ENCODE measurements around the gene MBTPS1. TPM values are rescaled to one million over a fixed set of nuclear protein-coding genes. Genes with fewer than 3 reads are reported as not detected.

Gene MBTPS1
- total RNA-seq, 1 experiment from 2014 or later = 77.9 TPM

DNA sequence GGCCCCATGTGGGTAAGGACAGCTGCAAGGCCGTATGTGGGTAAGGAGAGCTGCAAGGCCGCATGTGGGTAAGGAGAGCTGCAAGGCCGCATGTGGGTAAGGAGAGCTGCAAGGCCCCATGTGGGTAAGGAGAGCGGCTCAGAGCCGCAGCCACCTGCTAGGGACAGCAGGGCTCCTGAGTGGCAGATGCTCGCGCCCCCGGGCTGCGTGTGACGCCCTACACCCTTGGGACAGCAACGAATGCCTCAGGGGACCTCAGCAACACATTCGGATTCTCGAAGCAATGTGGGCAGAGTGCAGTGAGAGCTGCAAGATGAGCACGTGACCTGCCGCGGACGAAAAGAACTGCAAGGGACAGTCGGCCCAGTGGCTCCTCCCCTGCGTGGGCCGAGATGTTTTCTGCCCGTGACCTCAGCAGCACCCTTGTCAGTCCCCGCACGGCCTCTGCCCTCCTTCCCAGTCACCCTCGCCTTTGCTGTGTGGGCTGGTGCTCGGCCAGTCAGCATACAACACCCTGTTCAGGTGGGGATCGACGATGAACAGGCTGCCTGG lies 64.6 kb downstream of the MBTPS1 start:
- no peak for DNase-seq (ENCODE audit: low spot score)

DNA sequence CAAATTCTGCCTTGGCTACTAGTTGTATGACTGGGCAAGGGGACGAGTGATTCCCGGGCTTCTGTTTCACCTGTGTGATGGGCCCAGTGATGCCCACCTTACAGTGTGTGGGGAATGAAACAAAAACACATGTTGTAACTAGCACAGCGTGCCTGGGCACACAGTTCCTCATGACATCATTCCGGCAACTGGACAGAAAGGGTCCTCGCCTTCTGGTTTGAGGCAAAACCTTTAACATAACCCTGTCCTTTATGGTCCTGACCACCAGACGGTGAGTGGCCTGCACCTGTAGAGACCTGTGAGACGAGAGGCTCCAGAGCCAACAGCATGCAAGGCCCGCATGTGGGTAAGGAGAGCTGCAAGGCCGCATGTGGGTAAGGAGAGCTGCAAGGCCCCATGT lies 66.4 kb downstream of the MBTPS1 start:
- DNase-seq (ENCODE audit: low spot score) = no peak

DNA sequence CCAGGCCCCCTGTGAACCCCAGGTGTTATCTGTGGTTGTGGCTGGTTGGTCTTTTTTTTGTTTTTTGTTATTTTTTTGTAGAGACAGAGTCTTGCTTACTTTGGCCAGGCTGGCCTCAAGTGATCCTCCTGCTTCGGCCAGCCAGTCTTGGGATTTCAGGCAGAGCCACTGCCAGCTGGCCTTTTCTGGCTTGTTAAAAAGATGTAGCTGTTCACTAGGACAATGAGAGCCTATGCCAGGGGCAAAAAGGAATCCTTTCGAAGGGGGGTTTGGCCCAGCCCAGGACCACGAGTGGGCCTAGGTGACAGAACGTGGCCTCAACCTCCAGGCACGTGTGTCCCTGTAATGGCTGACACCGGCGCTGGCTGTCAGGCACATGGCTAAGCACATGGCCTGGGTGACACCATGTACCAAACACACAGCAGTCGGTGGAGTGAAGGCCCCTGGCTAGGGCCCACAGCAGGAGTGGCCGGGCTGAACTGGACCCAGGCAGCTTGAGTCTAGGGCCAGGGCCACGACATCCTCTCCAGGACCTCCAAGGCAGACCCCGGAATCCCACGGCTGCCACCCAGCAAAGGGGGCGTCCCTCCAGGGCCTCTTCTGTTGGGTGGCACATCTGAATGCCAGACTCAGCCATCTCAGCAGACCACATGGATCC lies 67.2 kb downstream of the MBTPS1 start:
- no peak for DNase-seq (ENCODE audit: low spot score)

GRCh38 chr16:84048871-84049270 lies 67.9 kb downstream of the MBTPS1 start:
- DNase-seq (ENCODE audit: low spot score) = no peak

DNA sequence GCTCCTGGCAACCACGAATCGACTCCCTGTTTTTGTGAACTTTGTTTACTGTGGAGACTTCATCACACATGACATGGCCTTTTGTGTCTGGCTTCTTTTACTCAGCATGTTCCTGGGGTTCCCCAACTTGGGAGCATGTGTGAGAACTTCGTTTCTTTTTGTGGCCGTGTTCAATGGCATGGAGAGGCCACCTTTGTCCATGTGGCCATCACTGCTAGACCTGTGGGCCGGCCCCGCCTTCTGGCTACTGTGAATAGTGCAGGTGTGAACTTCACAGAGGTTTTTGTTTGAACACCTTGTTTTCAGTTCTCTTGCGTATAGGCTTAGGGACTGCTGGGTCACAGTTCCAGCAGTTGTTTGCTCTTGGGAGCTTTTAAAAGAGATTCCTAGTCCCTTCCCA lies 68.5 kb downstream of the MBTPS1 start:
- DNase-seq (ENCODE audit: low spot score) = no peak

DNA sequence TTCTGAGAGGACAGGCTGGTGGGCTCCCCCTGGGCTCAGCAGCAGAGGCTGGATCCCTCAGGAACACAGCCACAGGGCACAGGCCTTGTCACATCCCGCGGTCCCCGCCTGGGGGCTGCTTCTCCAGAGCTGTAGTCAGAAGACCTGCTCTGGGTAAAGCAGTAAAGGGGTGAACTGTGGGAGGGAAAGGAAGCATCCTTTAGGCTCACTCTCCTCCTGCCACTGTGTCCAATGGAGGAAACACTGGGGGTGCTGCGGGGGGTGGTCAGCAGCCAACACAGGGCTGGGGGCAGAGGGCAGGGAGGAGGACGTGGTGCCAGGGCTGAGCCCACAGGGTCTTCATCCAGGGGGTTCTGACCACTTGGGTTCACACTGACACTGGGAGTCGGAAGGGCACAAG lies 69.1 kb downstream of the MBTPS1 start:
- no peak for DNase-seq (ENCODE audit: low spot score)

DNA sequence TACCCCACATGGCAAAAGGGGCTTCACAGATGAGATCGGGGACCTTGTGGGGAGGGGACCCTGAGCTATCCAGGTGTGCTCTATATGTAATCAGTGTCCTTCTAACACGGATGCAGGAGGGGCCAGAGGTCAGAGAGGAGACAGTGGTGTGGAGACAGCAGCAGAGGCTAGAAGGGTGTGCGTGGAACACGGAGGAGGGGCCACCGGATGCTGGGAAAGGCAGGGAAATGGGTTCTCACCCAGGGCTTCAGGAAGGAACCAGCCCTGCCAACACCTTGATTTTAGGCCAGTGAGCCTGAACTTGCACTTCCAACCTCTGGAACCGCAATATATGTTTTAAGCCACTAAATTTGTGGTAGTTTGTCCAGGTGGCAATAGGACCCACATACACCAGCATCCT lies 69.5 kb downstream of the MBTPS1 start:
- no peak for DNase-seq (ENCODE audit: low spot score)

DNA sequence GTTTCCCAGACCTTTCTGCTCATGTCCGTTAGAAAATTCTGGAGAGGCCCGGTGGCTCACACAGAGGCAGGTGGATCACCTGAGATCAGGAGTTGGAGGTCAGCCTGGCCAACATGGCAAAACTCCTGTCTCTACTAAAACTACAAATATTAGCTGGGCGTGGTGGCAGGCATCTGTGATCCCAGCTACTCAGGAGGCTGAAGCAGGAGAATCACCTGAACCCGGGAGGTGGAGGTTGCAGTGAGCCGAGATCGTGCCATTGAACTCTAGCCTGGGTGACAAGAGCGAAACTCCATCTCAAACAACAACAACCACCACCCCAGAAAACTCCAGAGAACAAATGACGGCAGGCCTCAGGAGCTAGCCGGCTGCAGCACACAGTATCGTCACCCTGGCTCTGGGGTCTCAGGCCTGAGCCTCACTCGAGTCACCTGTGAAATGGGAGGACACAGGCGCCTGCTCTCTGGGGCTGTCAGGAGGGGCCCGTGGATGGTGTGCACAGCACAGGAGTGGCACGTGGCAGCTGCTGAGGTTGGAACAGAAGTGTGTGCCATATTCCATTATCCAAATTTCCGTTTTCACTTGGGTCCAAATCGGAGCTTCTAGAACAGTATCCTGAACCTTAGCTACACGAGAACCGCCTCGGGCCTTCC lies 70.8 kb downstream of the MBTPS1 start:
- DNase-seq (ENCODE audit: low spot score) = no peak

DNA sequence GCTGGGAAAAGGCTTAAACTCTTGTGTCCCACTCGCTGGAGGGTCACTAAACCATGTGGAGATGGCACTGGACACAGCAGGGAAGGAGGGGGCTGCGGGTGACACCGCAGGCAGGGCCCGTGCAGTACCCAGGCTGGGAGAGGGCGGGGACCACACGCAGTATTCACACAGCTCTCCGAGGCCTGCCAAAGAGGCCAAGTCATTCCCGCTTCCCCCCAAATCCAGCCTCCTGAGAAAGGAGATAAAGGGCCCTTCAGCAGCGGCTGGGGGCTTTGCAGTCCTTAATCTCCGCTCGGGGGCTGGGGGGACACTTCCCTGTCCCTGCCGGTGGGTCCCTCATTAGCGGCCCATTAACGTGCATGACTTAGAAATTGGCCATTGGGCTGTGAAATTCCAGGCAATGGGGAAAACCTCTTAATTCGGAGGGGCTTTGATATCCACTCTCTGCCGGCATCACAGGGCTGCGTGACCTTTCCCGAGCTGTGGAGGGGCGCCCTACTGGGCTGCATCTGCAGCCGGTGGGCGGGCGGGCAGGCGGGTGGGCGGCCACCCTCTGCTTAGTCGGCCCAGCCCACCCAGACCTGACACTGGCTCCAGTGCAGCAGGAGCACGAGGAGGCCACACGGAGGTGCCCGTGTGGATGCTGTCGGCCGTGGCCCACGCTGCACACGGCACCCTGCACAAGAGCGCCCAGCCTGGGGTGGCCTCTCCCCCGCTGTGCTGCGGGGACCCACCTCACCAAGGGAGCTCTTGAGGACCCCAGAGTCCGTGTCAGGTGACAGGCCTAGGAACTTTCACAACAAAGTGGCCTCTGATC lies 71.5 kb downstream of the MBTPS1 start:
- no peak for DNase-seq (ENCODE audit: low spot score)

- no peak for DNase-seq (ENCODE audit: low spot score)
These were observed 72.6 kb downstream of the MBTPS1 start for GRCh38 chr16:84044118-84044488.

GRCh38 chr16:84043486-84044117 lies 73.1 kb downstream of the MBTPS1 start:
- no peak for DNase-seq (ENCODE audit: low spot score)

DNA sequence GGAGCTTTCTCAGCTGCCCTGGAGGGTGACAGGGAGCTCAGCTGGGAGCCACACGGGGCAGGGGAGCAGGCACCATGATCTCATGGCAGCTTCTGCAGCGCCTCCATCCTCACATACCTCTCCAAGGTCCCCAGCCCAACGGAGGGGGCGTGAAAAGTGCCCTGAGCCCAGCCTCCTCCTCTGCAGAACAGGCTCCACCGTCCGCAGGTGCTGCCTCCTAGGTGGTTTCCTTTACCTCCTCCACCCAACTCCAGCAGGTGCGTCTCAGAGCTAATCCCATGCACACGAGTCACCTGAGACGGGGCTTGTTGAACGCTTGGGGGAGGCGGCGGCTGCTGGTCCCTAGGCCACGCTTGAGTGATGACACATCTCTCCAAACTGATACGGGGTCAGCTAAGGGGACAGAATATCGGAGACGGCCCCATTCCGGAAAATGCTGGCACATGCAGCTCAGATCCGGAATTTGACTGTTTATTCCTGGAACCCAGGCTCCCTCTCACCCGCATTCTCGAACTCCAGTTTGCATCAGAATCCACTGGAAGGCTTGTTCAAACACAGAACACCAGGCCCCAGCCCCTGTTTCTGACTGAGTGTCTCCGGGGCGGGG lies 73.8 kb downstream of the MBTPS1 start:
- no peak for DNase-seq (ENCODE audit: low spot score)

- no peak for DNase-seq (ENCODE audit: low spot score)
These were observed 74.3 kb downstream of the MBTPS1 start, which contains the start of gene SLC38A8 for GRCh38 chr16:84042308-84042878. Gene SLC38A8, minus strand, starts transcription at chr16:84042795. Its CDS starts 638 bp downstream, at chr16:84042157.

DNA sequence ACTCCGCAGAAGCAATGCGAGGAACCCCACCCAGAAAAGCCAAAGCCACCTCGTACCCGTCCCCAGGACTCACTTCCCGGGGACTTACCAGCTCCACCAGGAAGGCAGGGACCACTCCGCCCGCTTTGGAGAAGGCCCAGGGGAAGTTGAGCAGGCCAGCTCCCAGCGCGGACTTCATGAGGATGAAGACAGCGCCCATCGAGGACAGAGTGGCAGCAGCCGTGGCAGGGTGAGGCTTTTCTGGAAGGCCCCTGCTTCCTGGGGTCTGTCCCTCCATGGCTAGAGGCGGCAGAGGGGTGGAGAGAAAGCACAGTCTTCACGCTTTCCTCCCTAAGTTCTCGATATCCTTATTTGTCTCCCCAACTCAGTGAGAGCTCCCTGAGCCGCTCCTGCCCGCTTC lies 74.9 kb downstream of the MBTPS1 start:
- DNase-seq (ENCODE audit: low spot score) = no peak

GRCh38 chr16:84040823-84041820 lies 75.6 kb downstream of the MBTPS1 start:
- DNase-seq (ENCODE audit: low spot score) = peak; percentile 38

GRCh38 chr16:84040226-84040822 lies 76.4 kb downstream of the MBTPS1 start:
- no peak for DNase-seq (ENCODE audit: low spot score)

- no peak for DNase-seq (ENCODE audit: low spot score)
These were observed 77.0 kb downstream of the MBTPS1 start for GRCh38 chr16:84039696-84040095.

- DNase-seq (ENCODE audit: low spot score) = no peak
These were observed 78.3 kb downstream of the MBTPS1 start for GRCh38 chr16:84038469-84038868.

- no peak for DNase-seq (ENCODE audit: low spot score)
These were observed 79.7 kb downstream of the MBTPS1 start for GRCh38 chr16:84036982-84037425.

All from H4 (cell line).